Gastroesophageal sphincter (tissue), 3 donors: Measurements from ENCODE around the gene LBHD1.
"Not testable (repeated sequence)": the region's sequence is repeated elsewhere in the genome, so short reads cannot be mapped to it uniquely, and the experiment has no call there.

Experiments used
- CTCF ChIP-seq, 4 experiments: fragments of 200-600 bp in 2 of 4; fragments of 450-650 bp in 2 of 4; sonication (generic) in 1 of 4; IDR thresholded peaks; one replicate each; pipeline ENCODE4 v1.5.1; 2017 to 2019; ENCODE audit warnings: antibody characterized with exemption in 4 of 4, mild to moderate bottlenecking in 2 of 4, moderate library complexity in 2 of 4
- EP300 ChIP-seq: sonication (generic); formaldehyde crosslinking; IDR thresholded peaks from one replicate; pipeline ENCODE4 v1.6.1; 2017; ENCODE audit warnings: antibody characterized with exemption, mild to moderate bottlenecking
- POLR2AphosphoS5 ChIP-seq: sonication (generic); formaldehyde crosslinking; IDR thresholded peaks from one replicate; pipeline ENCODE4 v1.6.1; 2017; ENCODE audit warnings: antibody characterized with exemption

GRCh38 chr11:62675415-62675814 lies 3.3 kb upstream of the LBHD1 start:
- TF ChIP-seq CTCF (IDR thresholded peaks at IDR 0.05); POLR2AphosphoS5; EP300: not testable (repeated sequence)
